MCF 10A (cell line): ENCODE results near the gene HK1. TPM values are rescaled to one million over a fixed set of nuclear protein-coding genes. Genes with fewer than 3 reads are reported as not detected.
A peak's percentile ranks its signal among the peaks of the same experiment; 100 is the strongest.

Experiments used
- BruUV-seq: library from RNA; stranded (reverse); fragments of 400-500 nt; replicated peaks from 2 replicates; lab custom pipeline; 2021; lab: Mats Ljungman, UMichigan
- CTCF ChIA-PET: fragments of 300-600 bp; sonication (Branson Sonifier 250); formaldehyde crosslinking; extraction: SDS; loops from one replicate; lab custom pipeline; 2021; ENCODE audit warnings: antibody characterized with exemption, inconsistent platforms; lab: Yijun Ruan, JAX
- POLR2A ChIA-PET: fragments of 300-600, 350-650 bp; sonication (Branson Sonifier 250); formaldehyde crosslinking; extraction: SDS; loops from one replicate; lab custom pipeline; 2020; ENCODE audit warnings: antibody characterized with exemption, inconsistent platforms; lab: Yijun Ruan, JAX
- DNase-seq: peaks from one replicate; pipeline ENCODE4 v3.0.0-alpha.2; 2018; ENCODE audit not compliant: unreplicated experiment
- H3K27ac Mint-ChIP-seq: one replicate; pipeline ENCODE4 v1.8.0; 2022; ENCODE audit warnings: mild to moderate bottlenecking, low read depth, mixed read lengths; ENCODE audit not compliant: unreplicated experiment
- H3K27me3 Mint-ChIP-seq: one replicate; pipeline ENCODE4 v1.8.0; 2022; ENCODE audit warnings: mixed read lengths; ENCODE audit not compliant: insufficient read depth, unreplicated experiment
- H3K36me3 Mint-ChIP-seq: one replicate; pipeline ENCODE4 v1.8.0; 2022; ENCODE audit warnings: mild to moderate bottlenecking, moderate library complexity, mixed read lengths; ENCODE audit not compliant: insufficient read depth, unreplicated experiment
- H3K4me1 Mint-ChIP-seq: one replicate; pipeline ENCODE4 v1.8.0; 2022; ENCODE audit warnings: mixed read lengths; ENCODE audit not compliant: insufficient read depth, unreplicated experiment
- H3K4me3 Mint-ChIP-seq: one replicate; pipeline ENCODE4 v1.8.0; 2022; ENCODE audit warnings: mild to moderate bottlenecking, moderate library complexity, mixed read lengths; ENCODE audit not compliant: unreplicated experiment
- H3K9me3 Mint-ChIP-seq: one replicate; pipeline ENCODE4 v1.8.0; 2022; ENCODE audit warnings: mixed read lengths; ENCODE audit not compliant: unreplicated experiment
- intact Hi-C: fragments of 100-400 bp; cut with micrococcal nuclease; formaldehyde crosslinking; loops from 2 replicates; pipeline ENCODE4 v1.14.1; 2022
- total RNA-seq: library from RNA; stranded (reverse); gene quantifications from 2 replicates; pipeline ENCODE4 v1.2.3, GENCODE V29; 2022
- TF ChIP-seq, protein P1 (sequence below): fragments of 200-600 bp; IDR thresholded peaks from one replicate; pipeline ENCODE4 v1.8.0; 2022; ENCODE audit warnings: antibody characterized with exemption, mild to moderate bottlenecking; ENCODE audit not compliant: unreplicated experiment

Gene HK1
- total RNA-seq, 1 experiment from 2014 or later: 134 TPM

DNA sequence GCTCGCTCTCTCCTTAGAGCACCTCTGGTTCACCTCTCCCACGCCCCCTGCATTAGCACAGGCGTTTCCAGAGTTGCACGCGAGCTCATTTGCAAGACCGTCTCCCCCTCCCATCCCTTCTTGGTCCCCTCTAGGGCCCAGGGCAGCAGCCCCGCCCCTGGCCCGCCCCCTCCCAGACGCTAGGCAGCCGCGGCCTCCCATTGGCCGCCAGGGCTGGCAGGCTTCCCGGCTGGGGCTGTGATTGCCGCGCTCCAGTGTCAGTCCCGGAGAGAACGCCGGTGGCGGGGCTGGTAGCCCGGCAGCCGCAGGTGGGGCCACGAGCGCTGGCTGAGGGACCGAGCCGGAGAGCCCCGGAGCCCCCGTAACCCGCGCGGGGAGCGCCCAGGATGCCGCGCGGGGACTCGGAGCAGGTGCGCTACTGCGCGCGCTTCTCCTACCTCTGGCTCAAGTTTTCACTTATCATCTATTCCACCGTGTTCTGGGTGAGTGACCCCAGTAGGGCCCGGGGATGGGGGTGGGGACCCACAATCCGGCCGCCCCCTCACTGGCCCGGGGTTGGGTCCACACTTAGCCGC is 173.0 kb downstream of the HK1 start, which contains the start of gene TSPAN15:
Gene TSPAN15, plus strand, starts transcription at position 257 of the 575 bp plus-strand sequence. Its CDS starts 130 bp downstream, at position 387.
- ChIA-PET CTCF (interaction anchor here (0.6 to 1.1 kb wide), 2 partner anchors 24 to 83 kb away, joined by 3 read pairs; no protein-coding TSS in a partner anchor), POLR2A (interaction anchor here (4.5 kb wide), 1 partner anchor 12 kb away, joined by 27 read pairs; no protein-coding TSS in a partner anchor)
- no peaks in the 10 kb centered on the region for H3K27me3 Mint-ChIP-seq
- H3K9me3 Mint-ChIP-seq: no peaks in the 10 kb centered on the region
- DNase-seq: peak; percentile 67
- BruUV-seq: no TSS peak
- TF ChIP-seq, protein P1, sequence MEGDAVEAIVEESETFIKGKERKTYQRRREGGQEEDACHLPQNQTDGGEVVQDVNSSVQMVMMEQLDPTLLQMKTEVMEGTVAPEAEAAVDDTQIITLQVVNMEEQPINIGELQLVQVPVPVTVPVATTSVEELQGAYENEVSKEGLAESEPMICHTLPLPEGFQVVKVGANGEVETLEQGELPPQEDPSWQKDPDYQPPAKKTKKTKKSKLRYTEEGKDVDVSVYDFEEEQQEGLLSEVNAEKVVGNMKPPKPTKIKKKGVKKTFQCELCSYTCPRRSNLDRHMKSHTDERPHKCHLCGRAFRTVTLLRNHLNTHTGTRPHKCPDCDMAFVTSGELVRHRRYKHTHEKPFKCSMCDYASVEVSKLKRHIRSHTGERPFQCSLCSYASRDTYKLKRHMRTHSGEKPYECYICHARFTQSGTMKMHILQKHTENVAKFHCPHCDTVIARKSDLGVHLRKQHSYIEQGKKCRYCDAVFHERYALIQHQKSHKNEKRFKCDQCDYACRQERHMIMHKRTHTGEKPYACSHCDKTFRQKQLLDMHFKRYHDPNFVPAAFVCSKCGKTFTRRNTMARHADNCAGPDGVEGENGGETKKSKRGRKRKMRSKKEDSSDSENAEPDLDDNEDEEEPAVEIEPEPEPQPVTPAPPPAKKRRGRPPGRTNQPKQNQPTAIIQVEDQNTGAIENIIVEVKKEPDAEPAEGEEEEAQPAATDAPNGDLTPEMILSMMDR: no peak
- no peak within 1 kb of the TSS for H3K27ac Mint-ChIP-seq
- H3K4me1 Mint-ChIP-seq: peaks cover 31% of the 10 kb centered on the region
- H3K4me3 Mint-ChIP-seq: peak within 1 kb of the TSS; percentile 72
- H3K36me3 Mint-ChIP-seq: no peaks in the 10 kb centered on the region
- intact Hi-C loops: no loop called here

Other genes starting within 250 kb of the HK1 start
- 2.3 and 2.7 TPM in 2 replicates for gene SRGN, start 190.4 kb upstream of the HK1 start, total RNA-seq
- gene VPS26A, start 154.3 kb upstream of the HK1 start, total RNA-seq: 63.7 and 80.9 TPM in 2 replicates
- gene SUPV3L1, start 98.3 kb upstream of the HK1 start, total RNA-seq: 65.1 and 73.6 TPM in 2 replicates
- gene HKDC1, start 58.2 kb upstream of the HK1 start, total RNA-seq: 0.68 and 1.1 TPM in 2 replicates
- not detected in 2 replicates for gene TACR2, start 138.4 kb downstream of the HK1 start, total RNA-seq
- gene TSPAN15, start 173.0 kb downstream of the HK1 start, total RNA-seq: 0.52 and 0.54 TPM in 2 replicates